Activated naive CD4-positive, alpha-beta T cell treated with anti-CD3 and anti-CD28 coated beads, Interleukin-2, amount 50 U/mL, for 24 hours (primary cell): ENCODE data around the gene ANKRD24.
"Not testable (repeated sequence)": the region's sequence is repeated elsewhere in the genome, so short reads cannot be mapped to it uniquely, and the experiment has no call there.

ENCODE experiments used
- H3K27ac Mint-ChIP-seq: one replicate; pipeline ENCODE4 v1.8.0; 2021; ENCODE audit warnings: mild to moderate bottlenecking, mixed read lengths
- H3K27me3 Mint-ChIP-seq: one replicate; pipeline ENCODE4 v1.8.0; 2021; ENCODE audit warnings: mixed read lengths
- H3K36me3 Mint-ChIP-seq: one replicate; pipeline ENCODE4 v1.8.0; 2021; ENCODE audit warnings: mixed read lengths
- H3K4me1 Mint-ChIP-seq: one replicate; pipeline ENCODE4 v1.8.0; 2021; ENCODE audit warnings: mixed read lengths
- H3K4me3 Mint-ChIP-seq: one replicate; pipeline ENCODE4 v1.8.0; 2021; ENCODE audit warnings: mild to moderate bottlenecking, mixed read lengths
- H3K9me3 Mint-ChIP-seq: one replicate; pipeline ENCODE4 v1.8.0; 2021; ENCODE audit warnings: mixed read lengths

Gene ANKRD24

GRCh38 chr19:4206818-4207484 lies 24.5 kb downstream of the ANKRD24 start:
- Mint-ChIP-seq H3K4me1 (peaks cover 4% of the 10 kb centered on the region), H3K9me3 (no peaks in the 10 kb centered on the region), H3K36me3 (no peaks in the 10 kb centered on the region), H3K27ac (no peak overlapping the region), H3K27me3 (no peaks in the 10 kb centered on the region), H3K4me3 (no peak overlapping the region)

DNA sequence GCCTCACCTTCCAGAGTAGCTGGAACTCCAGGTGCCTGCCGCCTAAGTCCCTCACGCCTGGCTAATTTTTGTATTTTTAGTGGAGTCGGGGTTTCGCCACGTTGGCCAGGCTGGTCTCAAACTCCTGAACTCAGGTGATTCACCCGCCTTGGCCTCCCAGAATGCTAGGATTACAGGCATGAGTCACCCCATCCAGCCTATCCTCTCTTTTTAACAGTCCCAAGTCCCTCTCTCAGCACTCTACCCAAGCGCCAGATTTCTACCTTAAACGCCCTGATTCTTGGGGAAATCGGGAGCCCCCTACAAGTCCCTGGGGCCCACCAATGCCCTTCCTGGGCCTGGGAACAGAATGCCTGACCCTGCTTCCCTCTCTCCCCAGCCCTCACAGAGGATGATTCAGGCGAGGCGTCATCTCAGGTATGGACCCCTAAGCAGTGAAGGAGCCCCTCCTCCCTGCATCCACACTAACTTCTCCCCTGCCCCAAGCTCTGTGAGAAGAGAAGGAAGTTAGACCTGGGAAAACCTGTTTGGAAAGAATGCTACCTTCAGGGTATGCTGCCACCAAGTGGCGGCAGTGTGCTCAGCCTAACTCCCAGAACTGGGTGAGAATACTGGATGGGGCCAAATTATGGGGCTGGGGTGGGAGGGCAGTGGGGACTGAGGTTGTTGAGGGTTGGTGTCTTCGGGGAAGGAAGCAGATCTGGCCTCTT lies 26.1 kb downstream of the ANKRD24 start:
- H3K27ac Mint-ChIP-seq = no peak overlapping the region
- no peaks in the 10 kb centered on the region for H3K36me3 Mint-ChIP-seq
- no peak overlapping the region for H3K4me3 Mint-ChIP-seq
- H3K9me3 Mint-ChIP-seq = no peaks in the 10 kb centered on the region
- H3K4me1 Mint-ChIP-seq = peaks cover 4% of the 10 kb centered on the region
- no peaks in the 10 kb centered on the region for H3K27me3 Mint-ChIP-seq

- Mint-ChIP-seq H3K36me3 (no peaks in the 10 kb centered on the region), H3K4me1 (no peaks in the 10 kb centered on the region), H3K9me3 (no peaks in the 10 kb centered on the region), H3K4me3 (no peak overlapping the region), H3K27ac (no peak overlapping the region), H3K27me3 (no peaks in the 10 kb centered on the region)
Observed at GRCh38 chr19:4210166-4210731, 27.8 kb downstream of the ANKRD24 start.

DNA sequence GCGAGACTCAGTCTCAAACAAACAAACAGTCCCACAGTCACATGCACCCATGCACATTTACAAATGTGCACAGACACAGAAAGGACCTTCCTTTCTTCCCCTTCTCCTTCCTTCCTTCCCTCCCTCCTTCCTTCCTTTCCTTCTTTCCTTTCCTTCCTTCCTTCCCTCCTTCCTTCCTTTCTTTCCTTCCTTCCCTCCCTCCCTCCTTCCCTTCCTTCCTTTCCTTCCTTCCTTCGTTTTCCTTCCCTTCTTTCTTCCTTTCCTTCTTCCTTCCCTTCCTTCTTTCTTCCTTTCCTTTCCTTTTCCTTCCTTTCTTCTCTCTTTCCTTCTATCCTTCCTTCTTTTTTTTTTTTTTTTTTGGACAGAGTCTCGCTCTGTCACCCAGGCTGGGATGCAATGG lies 30.6 kb downstream of the ANKRD24 start:
- no peaks in the 10 kb centered on the region for H3K4me1 Mint-ChIP-seq
- no peaks in the 10 kb centered on the region for H3K27me3 Mint-ChIP-seq
- no peak overlapping the region for H3K4me3 Mint-ChIP-seq
- no peak overlapping the region for H3K27ac Mint-ChIP-seq
- no peaks in the 10 kb centered on the region for H3K36me3 Mint-ChIP-seq
- no peaks in the 10 kb centered on the region for H3K9me3 Mint-ChIP-seq

GRCh38 chr19:4215807-4216206 lies 33.3 kb downstream of the ANKRD24 start:
- no peaks in the 10 kb centered on the region for H3K36me3 Mint-ChIP-seq

GRCh38 chr19:4216846-4217245 lies 34.4 kb downstream of the ANKRD24 start:
- Mint-ChIP-seq H3K9me3 (no peaks in the 10 kb centered on the region), H3K36me3 (no peaks in the 10 kb centered on the region), H3K27ac (no peak overlapping the region), H3K4me3 (no peak overlapping the region), H3K4me1 (no peaks in the 10 kb centered on the region), H3K27me3 (no peaks in the 10 kb centered on the region)

More at GRCh38 chr19:4215807-4216206, 33.3 kb downstream of the ANKRD24 start:
- H3K4me3 Mint-ChIP-seq = no peak overlapping the region
- no peaks in the 10 kb centered on the region for H3K27me3 Mint-ChIP-seq
- no peaks in the 10 kb centered on the region for H3K9me3 Mint-ChIP-seq
- H3K27ac Mint-ChIP-seq = no peak overlapping the region
- H3K4me1 Mint-ChIP-seq = no peaks in the 10 kb centered on the region

DNA sequence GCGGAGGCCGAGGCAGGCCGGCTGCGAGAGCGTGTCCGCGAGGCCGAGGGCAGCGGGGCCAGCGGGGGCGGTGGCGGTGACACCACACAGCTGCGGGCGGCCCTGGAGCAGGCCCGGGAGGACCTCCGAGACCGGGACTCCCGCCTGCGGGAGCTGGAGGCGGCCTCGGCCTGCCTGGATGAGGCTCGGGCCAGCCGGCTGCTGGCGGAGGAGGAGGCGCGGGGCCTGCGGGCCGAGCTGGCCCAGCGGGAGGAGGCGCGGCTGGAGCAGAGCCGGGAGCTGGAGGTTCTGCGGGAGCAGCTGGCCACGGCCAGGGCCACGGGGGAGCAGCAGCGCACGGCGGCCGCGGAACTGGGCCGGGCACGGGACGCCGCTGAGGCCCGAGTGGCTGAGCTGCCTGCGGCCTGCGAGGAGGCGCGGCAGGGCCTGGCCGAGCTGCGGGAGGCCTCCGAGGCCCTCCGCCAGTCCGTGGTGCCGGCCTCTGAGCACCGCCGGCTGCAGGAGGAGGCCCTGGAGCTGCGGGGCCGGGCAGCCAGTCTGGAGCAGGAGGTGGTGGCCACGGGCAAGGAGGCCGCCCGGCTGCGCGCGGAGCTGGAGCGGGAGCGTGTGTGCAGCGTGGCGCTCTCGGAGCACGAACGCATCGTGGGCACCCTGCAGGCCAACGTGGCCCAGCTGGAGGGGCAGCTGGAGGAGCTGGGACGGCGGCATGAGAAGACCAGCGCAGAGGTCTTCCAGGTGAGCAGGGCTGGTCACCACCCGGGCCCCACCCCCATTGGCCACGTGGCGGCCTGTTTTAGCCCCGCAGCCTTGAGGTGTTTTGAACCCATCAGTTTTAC lies 35.2 kb downstream of the ANKRD24 start:
- H3K4me1 Mint-ChIP-seq = no peaks in the 10 kb centered on the region
- H3K27ac Mint-ChIP-seq = no peak overlapping the region
- H3K36me3 Mint-ChIP-seq = no peaks in the 10 kb centered on the region
- no peaks in the 10 kb centered on the region for H3K9me3 Mint-ChIP-seq
- no peak overlapping the region for H3K4me3 Mint-ChIP-seq
- no peaks in the 10 kb centered on the region for H3K27me3 Mint-ChIP-seq

DNA sequence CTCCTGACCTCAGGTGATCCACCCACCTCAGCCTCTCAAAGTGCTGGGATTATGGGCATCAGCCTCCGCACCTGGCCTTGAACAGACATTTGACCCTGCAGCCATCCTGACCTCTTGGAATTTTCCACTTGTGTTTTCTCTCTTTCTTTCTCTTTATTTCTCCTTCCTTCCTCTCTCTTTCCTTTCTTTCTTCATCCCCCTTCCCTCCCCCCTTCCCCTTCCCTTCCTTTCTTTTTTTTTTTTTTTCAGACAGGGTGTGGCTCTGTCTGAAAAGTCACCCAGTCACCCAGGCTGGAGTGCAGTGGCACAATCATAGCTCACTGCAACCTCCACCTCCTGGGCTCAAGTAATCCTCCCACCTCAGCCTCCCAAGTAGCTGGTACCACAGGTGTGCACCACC lies 36.0 kb downstream of the ANKRD24 start:
- H3K27ac Mint-ChIP-seq, H3K9me3 Mint-ChIP-seq: not testable (repeated sequence)

GRCh38 chr19:4220188-4220587 lies 37.7 kb downstream of the ANKRD24 start:
- H3K27me3 Mint-ChIP-seq = no peaks in the 10 kb centered on the region
- H3K4me3 Mint-ChIP-seq = no peak overlapping the region
- H3K9me3 Mint-ChIP-seq = no peaks in the 10 kb centered on the region
- H3K4me1 Mint-ChIP-seq = no peaks in the 10 kb centered on the region
- no peak overlapping the region for H3K27ac Mint-ChIP-seq
- no peaks in the 10 kb centered on the region for H3K36me3 Mint-ChIP-seq

More for the DNA sequence above, 36.0 kb downstream of the ANKRD24 start:
- not testable (repeated sequence) for H3K27me3 Mint-ChIP-seq, H3K4me3 Mint-ChIP-seq, H3K4me1 Mint-ChIP-seq, H3K36me3 Mint-ChIP-seq

DNA sequence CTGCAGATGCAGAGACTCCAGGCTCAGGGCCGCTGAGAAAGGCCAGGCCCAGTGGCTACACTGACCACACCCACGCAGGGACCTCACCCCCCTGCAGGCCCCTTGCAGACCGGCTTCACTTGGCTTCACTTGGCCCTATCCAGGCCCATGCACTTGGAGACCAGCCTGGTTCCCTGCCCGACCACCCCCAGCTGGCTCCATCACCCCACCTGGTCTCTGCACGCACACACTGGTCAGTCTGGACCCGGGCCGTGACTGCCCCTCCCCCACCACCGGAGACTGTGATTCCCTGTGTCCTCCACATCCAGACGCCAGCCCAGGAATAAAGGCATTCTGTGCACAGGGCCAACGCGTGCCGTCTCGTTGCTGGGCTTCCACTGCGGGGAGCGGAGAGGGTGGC lies 42.0 kb downstream of the ANKRD24 start:
- no peaks in the 10 kb centered on the region for H3K9me3 Mint-ChIP-seq
- H3K4me3 Mint-ChIP-seq = no peak overlapping the region

DNA sequence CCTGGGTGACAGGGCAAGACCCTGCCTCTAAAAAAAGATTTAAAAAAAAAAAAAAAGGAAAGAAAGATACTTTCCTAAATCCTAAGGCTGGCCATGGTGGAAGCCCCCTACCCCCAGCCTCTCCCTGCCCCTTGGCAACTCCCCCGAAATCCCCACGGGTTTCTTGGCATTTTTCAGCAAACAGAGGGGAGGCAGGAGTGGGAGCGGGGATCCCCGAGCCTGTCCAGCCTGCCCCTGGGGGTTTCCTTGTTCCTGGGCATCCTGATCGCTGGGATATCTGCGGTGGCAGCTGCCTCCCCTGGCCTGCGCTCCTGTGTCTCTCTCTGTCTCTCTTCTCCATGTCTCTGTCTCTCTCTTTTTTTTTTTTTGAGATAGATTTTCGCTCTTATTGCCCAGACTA lies 43.4 kb downstream of the ANKRD24 start:
- H3K4me1 Mint-ChIP-seq = no peaks in the 10 kb centered on the region
- H3K4me3 Mint-ChIP-seq = no peak overlapping the region
- no peaks in the 10 kb centered on the region for H3K36me3 Mint-ChIP-seq
- no peaks in the 10 kb centered on the region for H3K27me3 Mint-ChIP-seq
- H3K9me3 Mint-ChIP-seq = no peaks in the 10 kb centered on the region
- H3K27ac Mint-ChIP-seq = no peak overlapping the region

More for the DNA sequence above, 42.0 kb downstream of the ANKRD24 start:
- Mint-ChIP-seq H3K27me3 (no peaks in the 10 kb centered on the region), H3K36me3 (no peaks in the 10 kb centered on the region), H3K4me1 (no peaks in the 10 kb centered on the region), H3K27ac (no peak overlapping the region)

GRCh38 chr19:4227771-4228170 lies 45.3 kb downstream of the ANKRD24 start:
- Mint-ChIP-seq H3K27me3 (no peaks in the 10 kb centered on the region), H3K36me3 (no peaks in the 10 kb centered on the region), H3K27ac (no peak overlapping the region), H3K4me1 (no peaks in the 10 kb centered on the region), H3K9me3 (no peaks in the 10 kb centered on the region), H3K4me3 (no peak overlapping the region)

DNA sequence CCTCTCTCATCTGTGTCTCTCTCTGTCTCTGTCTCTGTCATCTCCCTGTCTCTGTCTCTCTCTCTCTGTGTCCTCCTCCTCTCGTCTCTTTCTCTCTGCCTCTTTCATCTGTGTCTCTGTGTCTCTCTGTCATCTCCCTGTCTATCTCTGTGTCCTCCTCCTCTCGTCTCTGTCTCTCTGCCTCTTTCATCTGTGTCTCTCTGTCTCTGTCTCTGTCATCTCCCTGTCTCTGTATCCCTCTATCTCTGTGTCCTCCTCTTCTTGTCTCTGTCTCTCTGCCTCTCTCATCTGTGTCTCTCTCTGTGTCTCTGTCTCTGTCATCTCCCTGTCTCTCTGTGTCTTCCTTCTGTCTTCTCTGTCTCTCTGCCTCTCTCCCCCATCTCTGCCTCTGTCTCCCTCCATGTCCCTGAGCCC lies 46.3 kb downstream of the ANKRD24 start:
- H3K36me3 Mint-ChIP-seq = no peaks in the 10 kb centered on the region
- H3K4me1 Mint-ChIP-seq = no peaks in the 10 kb centered on the region
- H3K9me3 Mint-ChIP-seq = no peaks in the 10 kb centered on the region
- H3K27me3 Mint-ChIP-seq = peaks cover 5% of the 10 kb centered on the region
- H3K4me3 Mint-ChIP-seq = no peak overlapping the region
- no peak overlapping the region for H3K27ac Mint-ChIP-seq

GRCh38 chr19:4229179-4229931 lies 46.9 kb downstream of the ANKRD24 start, which contains the start of gene EBI3:
EBI3 (plus strand) TSS chr19:4229523; CDS start chr19:4229551, 28 bp downstream.
- Mint-ChIP-seq H3K4me1 (no peaks in the 10 kb centered on the region), H3K36me3 (no peaks in the 10 kb centered on the region), H3K4me3 (no peak within 1 kb of the TSS), H3K9me3 (no peaks in the 10 kb centered on the region), H3K27ac (no peak within 1 kb of the TSS), H3K27me3 (peaks cover 6% of the 10 kb centered on the region)

DNA sequence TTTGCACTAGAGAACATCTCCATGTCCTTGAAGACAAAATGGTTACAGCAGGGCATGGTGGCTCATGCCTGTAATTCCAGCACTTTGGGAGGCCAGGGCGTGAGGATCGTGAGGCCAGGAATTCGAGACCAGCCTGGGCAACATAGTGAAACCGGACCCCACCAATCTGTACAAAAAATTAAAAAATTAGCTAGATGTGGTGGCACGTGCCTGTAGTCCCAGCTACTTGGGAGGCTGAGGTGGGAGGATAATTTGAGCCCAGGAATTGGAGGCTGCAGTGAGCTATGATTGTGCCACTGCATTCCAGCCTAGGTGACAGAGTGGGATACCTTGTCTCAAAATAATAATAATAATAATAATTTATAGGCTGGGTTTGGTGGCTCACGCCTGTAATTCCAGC lies 47.7 kb downstream of the ANKRD24 start:
- not testable (repeated sequence) for H3K9me3 Mint-ChIP-seq, H3K27ac Mint-ChIP-seq, H3K36me3 Mint-ChIP-seq, H3K27me3 Mint-ChIP-seq, H3K4me1 Mint-ChIP-seq, H3K4me3 Mint-ChIP-seq
